ENCODE data around the gene KCNV2.
"Not testable (repeated sequence)": the region's sequence is repeated elsewhere in the genome, so short reads cannot be mapped to it uniquely, and the experiment has no call there.

KCNV2 gene

GRCh38 chr9:2693056-2693455 lies 24.3 kb upstream of the KCNV2 start:
- TF ChIP-seq LEF1 (IDR thresholded peaks at IDR 0.05; ENCODE audit: borderline replicate concordance) (no peak), TARDBP (IDR thresholded peaks at IDR 0.05) (no peak), SP1 (IDR thresholded peaks at IDR 0.05) (no peak), L3MBTL2 (conservative IDR thresholded peaks at IDR 0.05) (no peak), CTBP1 (IDR thresholded peaks at IDR 0.05; ENCODE audit: borderline replicate concordance) (no peak), NFRKB (IDR thresholded peaks at IDR 0.05) (no peak), BHLHE40 (IDR thresholded peaks at IDR 0.05; ENCODE audit: borderline replicate concordance) (no peak), HDGF (IDR thresholded peaks at IDR 0.05; ENCODE audit: borderline replicate concordance) (no peak), SUZ12 (IDR thresholded peaks at IDR 0.05) (no peak)
- TF ChIP-seq, protein P1, sequence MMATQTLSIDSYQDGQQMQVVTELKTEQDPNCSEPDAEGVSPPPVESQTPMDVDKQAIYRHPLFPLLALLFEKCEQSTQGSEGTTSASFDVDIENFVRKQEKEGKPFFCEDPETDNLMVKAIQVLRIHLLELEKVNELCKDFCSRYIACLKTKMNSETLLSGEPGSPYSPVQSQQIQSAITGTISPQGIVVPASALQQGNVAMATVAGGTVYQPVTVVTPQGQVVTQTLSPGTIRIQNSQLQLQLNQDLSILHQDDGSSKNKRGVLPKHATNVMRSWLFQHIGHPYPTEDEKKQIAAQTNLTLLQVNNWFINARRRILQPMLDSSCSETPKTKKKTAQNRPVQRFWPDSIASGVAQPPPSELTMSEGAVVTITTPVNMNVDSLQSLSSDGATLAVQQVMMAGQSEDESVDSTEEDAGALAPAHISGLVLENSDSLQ (IDR thresholded peaks at IDR 0.05) = no peak
- no peak for DNase-seq (ENCODE audit: extremely low spot score)
- ChIA-PET CTCF (no interaction called here), POLR2A (no interaction called here)

DNA sequence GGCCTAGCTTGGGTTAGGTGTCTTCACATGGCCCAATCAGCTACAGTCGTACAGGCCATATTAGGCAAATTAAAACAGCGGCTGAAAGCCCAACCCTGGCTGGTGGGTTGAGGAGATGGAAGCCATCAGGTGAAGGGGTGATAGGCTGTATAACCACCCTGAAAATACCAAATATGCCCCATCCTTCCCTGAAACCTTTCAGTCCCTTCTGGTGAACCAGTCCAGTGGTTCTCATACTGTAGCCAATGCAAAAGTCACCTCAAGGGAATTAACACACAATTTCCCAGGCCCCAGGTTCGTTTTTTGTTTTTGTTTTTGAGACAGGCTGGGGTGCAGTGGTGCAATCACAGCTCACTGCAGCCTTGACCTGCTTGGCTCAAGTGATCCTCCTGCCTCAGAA lies 19.8 kb upstream of the KCNV2 start:
- CTCF ChIA-PET = no interaction called here
- no peak for DNase-seq (ENCODE audit: extremely low spot score)
- POLR2A ChIA-PET = no interaction called here
- TF ChIP-seq CTBP1 (IDR thresholded peaks at IDR 0.05; ENCODE audit: borderline replicate concordance) = no peak

- no peak for DNase-seq (ENCODE audit: extremely low spot score)
- ChIA-PET POLR2A (no interaction called here), CTCF (no interaction called here)
- TF ChIP-seq HDGF (IDR thresholded peaks at IDR 0.05; ENCODE audit: borderline replicate concordance) = no peak
- no peak for TF ChIP-seq FOXA1 (IDR thresholded peaks at IDR 0.05)
- TF ChIP-seq BHLHE40 (IDR thresholded peaks at IDR 0.05; ENCODE audit: borderline replicate concordance) = no peak
Observed at GRCh38 chr9:2700398-2700797, 16.9 kb upstream of the KCNV2 start.

DNA sequence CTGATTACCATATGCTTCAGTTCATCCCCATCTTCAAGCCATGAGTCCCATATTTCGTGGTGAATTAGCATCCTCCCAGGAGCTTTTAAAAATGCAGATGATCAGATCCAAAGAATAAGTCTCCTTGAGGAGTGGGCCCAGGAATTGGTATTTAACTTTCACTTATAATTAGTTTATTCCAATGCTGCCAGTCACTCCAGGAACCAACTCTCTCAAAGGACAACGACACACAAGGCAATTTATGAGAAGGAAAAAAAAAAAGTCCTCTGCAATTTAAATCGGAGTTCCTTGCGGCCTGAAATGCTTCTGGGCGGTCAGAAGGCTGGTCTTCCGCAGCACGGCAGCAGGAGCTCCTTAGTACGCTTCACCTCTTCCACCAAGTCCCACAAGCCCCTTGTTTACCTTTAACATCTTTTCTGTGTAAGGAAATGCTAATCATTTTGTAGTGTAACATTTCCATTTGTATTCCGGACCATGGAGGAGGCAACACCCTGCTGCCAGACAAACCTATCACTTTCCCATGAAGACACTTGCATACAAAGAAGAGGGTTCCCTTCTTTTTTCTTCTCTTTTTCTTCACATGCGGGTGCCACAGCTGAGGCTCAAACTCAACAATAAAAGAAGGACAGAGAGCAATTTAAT lies 16.3 kb upstream of the KCNV2 start:
- TF ChIP-seq TARDBP (IDR thresholded peaks at IDR 0.05) (no peak), NFRKB (IDR thresholded peaks at IDR 0.05) (no peak), FOXK2 (IDR thresholded peaks at IDR 0.05) (no peak), FOXM1 (IDR thresholded peaks at IDR 0.05; ENCODE audit: borderline replicate concordance) (no peak), SP1 (IDR thresholded peaks at IDR 0.05) (no peak)
- POLR2A ChIA-PET = no interaction called here

DNA sequence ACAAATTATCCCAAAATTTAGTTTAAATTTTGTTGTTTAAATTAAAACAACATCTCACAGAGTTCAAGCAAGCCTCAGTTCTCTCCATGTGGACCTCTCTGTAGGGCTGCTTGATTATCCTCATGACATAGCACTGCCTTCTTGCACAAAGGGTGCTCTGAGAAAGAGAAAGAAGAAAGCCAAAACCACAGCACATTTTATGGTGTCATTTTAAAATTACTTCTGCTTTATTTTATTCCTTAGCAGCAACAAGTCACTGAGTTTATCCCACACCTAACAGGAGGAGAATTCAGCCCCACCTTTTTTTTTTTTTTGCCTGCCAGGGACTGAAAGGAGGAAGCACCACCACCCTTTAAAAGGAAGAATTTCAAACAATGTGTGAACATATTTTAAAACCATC lies 12.8 kb upstream of the KCNV2 start:
- ChIA-PET POLR2A (no interaction called here), CTCF (no interaction called here)
- no peak for TF ChIP-seq SUZ12 (IDR thresholded peaks at IDR 0.05)
- TF ChIP-seq, protein P1 (IDR thresholded peaks at IDR 0.05) = no peak
- no peak for TF ChIP-seq CTBP1 (IDR thresholded peaks at IDR 0.05; ENCODE audit: borderline replicate concordance)
- no peak for TF ChIP-seq LEF1 (IDR thresholded peaks at IDR 0.05; ENCODE audit: borderline replicate concordance)
- no peak for TF ChIP-seq TARDBP (IDR thresholded peaks at IDR 0.05)
- TF ChIP-seq FOXK2 (IDR thresholded peaks at IDR 0.05) = no peak
- TF ChIP-seq BHLHE40 (IDR thresholded peaks at IDR 0.05; ENCODE audit: borderline replicate concordance) = no peak
- TF ChIP-seq ARNT (IDR thresholded peaks at IDR 0.05) = no peak
- TF ChIP-seq FOXM1 (IDR thresholded peaks at IDR 0.05; ENCODE audit: borderline replicate concordance) = no peak
- no peak for DNase-seq (ENCODE audit: extremely low spot score)

More for the DNA sequence above, 16.3 kb upstream of the KCNV2 start:
- CTCF ChIA-PET = no interaction called here
- DNase-seq (ENCODE audit: extremely low spot score) = no peak

GRCh38 chr9:2707256-2707655 lies 10.1 kb upstream of the KCNV2 start:
- CTCF ChIA-PET = not testable (repeated sequence)

GRCh38 chr9:2709645-2710101 lies 7.6 kb upstream of the KCNV2 start:
- POLR2A ChIA-PET = no interaction called here
- TF ChIP-seq FOXA1 (IDR thresholded peaks at IDR 0.05) (no peak), TARDBP (IDR thresholded peaks at IDR 0.05) (no peak), FOXM1 (IDR thresholded peaks at IDR 0.05; ENCODE audit: borderline replicate concordance) (no peak), BHLHE40 (IDR thresholded peaks at IDR 0.05; ENCODE audit: borderline replicate concordance) (no peak)
- CTCF ChIA-PET = no interaction called here
- no peak for DNase-seq (ENCODE audit: extremely low spot score)

More at GRCh38 chr9:2707256-2707655, 10.1 kb upstream of the KCNV2 start:
- POLR2A ChIA-PET; DNase-seq (ENCODE audit: extremely low spot score): not testable (repeated sequence)

- DNase-seq (ENCODE audit: extremely low spot score) = no peak
- ChIA-PET POLR2A (no interaction called here), CTCF (no interaction called here)
- TF ChIP-seq L3MBTL2 (conservative IDR thresholded peaks at IDR 0.05) = no peak
Observed at GRCh38 chr9:2711716-2712115, 5.6 kb upstream of the KCNV2 start.

DNA sequence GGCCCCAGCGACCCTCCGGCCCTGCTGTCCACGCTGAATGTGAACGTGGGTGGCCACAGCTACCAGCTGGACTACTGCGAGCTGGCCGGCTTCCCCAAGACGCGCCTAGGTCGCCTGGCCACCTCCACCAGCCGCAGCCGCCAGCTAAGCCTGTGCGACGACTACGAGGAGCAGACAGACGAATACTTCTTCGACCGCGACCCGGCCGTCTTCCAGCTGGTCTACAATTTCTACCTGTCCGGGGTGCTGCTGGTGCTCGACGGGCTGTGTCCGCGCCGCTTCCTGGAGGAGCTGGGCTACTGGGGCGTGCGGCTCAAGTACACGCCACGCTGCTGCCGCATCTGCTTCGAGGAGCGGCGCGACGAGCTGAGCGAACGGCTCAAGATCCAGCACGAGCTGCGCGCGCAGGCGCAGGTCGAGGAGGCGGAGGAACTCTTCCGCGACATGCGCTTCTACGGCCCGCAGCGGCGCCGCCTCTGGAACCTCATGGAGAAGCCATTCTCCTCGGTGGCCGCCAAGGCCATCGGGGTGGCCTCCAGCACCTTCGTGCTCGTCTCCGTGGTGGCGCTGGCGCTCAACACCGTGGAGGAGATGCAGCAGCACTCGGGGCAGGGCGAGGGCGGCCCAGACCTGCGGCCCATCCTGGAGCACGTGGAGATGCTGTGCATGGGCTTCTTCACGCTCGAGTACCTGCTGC lies 839 bp downstream of the KCNV2 start:
- CTCF ChIA-PET = no interaction called here
- TF ChIP-seq SUZ12 (IDR thresholded peaks at IDR 0.05) = no peak
- no peak for TF ChIP-seq LEF1 (IDR thresholded peaks at IDR 0.05; ENCODE audit: borderline replicate concordance)
- TF ChIP-seq CTBP1 (IDR thresholded peaks at IDR 0.05; ENCODE audit: borderline replicate concordance) = no peak
- no peak for TF ChIP-seq ZNF384 (IDR thresholded peaks at IDR 0.05)
- TF ChIP-seq HDGF (IDR thresholded peaks at IDR 0.05; ENCODE audit: borderline replicate concordance) = no peak
- no peak for TF ChIP-seq NFRKB (IDR thresholded peaks at IDR 0.05)
- DNase-seq (ENCODE audit: extremely low spot score) = no peak
- POLR2A ChIA-PET = no interaction called here
